Muscle of leg (tissue), 11 donors: Measurements from ENCODE around the gene HERPUD1. TPM values are rescaled to one million over a fixed set of nuclear protein-coding genes. Genes with fewer than 3 reads are reported as not detected.

Experiments used
- DNase-seq: peaks from one replicate; pipeline ENCODE4 v3.0.0; 2013
- H3K27ac ChIP-seq: one replicate; pipeline ENCODE4 v1.5.1; 2013; ENCODE audit warnings: mild to moderate bottlenecking, low read length, control low read depth
- H3K27me3 ChIP-seq: one replicate; pipeline ENCODE4 v1.6.1; 2013; ENCODE audit warnings: low read length; ENCODE audit not compliant: control insufficient read depth, insufficient read depth
- H3K36me3 ChIP-seq: one replicate; pipeline ENCODE4 v1.6.1; 2013; ENCODE audit warnings: low read length; ENCODE audit not compliant: control insufficient read depth, insufficient read depth
- H3K4me1 ChIP-seq: one replicate; pipeline ENCODE4 v1.6.1; 2013; ENCODE audit warnings: low read length; ENCODE audit not compliant: control insufficient read depth, insufficient read depth
- H3K4me3 ChIP-seq: one replicate; pipeline ENCODE4 v1.5.1; 2013; ENCODE audit warnings: low read length, control low read depth
- H3K9me3 ChIP-seq: replicated peaks from 2 replicates; pipeline ENCODE4 v1.6.1; 2013; ENCODE audit warnings: low read depth, low read length; ENCODE audit not compliant: control insufficient read depth
- WGBS: methylation state at CpG from one replicate; pipeline ENCODE4 v1.1.5; 2013; ENCODE audit warnings: missing lambda C conversion rate; ENCODE audit not compliant: insufficient coverage; 5-methylcytosine and 5-hydroxymethylcytosine counted together
- polyA plus RNA-seq, 8 donors: library from polyadenylated mRNA; unstranded; fragments of 120-200 nt; gene quantifications; one replicate each; pipeline versions ENCODE4 v1.2.1 to v1.2.3, GENCODE V29; 2013; ENCODE audit warnings: inconsistent platforms in 1 of 8, low replicate concordance in 1 of 8; ENCODE audit not compliant: insufficient read length in 8 of 8, insufficient read depth in 1 of 8
- total RNA-seq: library from RNA; stranded (reverse); fragments of 120-200 nt; gene quantifications from one replicate; pipeline ENCODE4 v1.2.4, GENCODE V29; 2013

HERPUD1 gene
- total and polyA plus RNA-seq, 9 donors: 41.9 to 89.0 (median 59.7) TPM

DNA sequence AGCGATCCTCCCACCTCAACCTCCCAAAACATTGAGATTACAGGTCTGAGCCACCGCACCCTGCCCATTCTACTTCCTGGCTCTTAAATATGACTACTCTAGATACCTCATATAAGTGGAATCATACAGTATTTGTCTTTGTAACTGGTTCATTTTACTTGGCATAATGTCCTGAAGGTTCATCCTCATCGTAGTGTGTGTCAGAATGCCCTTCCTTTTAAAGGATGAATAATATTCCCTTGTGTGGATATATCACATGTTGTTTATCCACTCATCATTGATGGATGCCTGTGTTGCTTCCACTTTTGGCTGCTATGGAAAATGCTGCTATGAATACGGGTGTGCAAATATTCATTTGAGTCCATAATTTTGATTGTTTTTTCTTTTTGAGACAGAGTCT is 24.1 kb downstream of the HERPUD1 start:
- no peak overlapping the region for H3K27ac ChIP-seq
- DNase-seq: no peak
- 80% methylated on average over 1 of the region's 4 CpGs for WGBS
- H3K9me3 ChIP-seq: no peaks in the 10 kb centered on the region
- no peaks in the 10 kb centered on the region for H3K27me3 ChIP-seq
- H3K36me3 ChIP-seq: no peaks in the 10 kb centered on the region
- H3K4me1 ChIP-seq: peaks cover 11% of the 10 kb centered on the region
- no peak overlapping the region for H3K4me3 ChIP-seq

DNA sequence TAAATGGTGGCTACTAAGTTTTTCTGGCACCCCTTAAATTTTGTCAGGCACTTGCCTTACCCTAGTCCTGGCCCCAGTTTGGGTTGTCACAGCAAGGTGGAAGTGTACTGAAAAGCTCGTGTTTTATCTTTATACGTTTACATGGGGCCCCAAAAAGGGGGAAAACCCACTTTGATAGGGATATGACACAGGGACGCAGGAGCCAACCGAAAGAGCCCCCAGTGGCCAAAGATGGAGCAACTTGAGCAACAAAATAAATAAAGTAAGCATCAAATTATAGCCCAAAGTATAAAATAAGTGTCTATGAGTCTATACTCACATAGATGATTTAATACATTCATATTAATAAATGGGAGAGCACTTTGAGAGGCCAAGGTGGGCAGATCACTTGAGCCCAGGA is 24.8 kb downstream of the HERPUD1 start:
- no peaks in the 10 kb centered on the region for H3K36me3 ChIP-seq
- no peak for DNase-seq
- peaks cover 15% of the 10 kb centered on the region for H3K4me1 ChIP-seq
- no CpG with 5 or more reads among the region's 4 CpGs for WGBS
- no peaks in the 10 kb centered on the region for H3K27me3 ChIP-seq
- no peak overlapping the region for H3K4me3 ChIP-seq
- H3K9me3 ChIP-seq: no peaks in the 10 kb centered on the region
- H3K27ac ChIP-seq: no peak overlapping the region

DNA sequence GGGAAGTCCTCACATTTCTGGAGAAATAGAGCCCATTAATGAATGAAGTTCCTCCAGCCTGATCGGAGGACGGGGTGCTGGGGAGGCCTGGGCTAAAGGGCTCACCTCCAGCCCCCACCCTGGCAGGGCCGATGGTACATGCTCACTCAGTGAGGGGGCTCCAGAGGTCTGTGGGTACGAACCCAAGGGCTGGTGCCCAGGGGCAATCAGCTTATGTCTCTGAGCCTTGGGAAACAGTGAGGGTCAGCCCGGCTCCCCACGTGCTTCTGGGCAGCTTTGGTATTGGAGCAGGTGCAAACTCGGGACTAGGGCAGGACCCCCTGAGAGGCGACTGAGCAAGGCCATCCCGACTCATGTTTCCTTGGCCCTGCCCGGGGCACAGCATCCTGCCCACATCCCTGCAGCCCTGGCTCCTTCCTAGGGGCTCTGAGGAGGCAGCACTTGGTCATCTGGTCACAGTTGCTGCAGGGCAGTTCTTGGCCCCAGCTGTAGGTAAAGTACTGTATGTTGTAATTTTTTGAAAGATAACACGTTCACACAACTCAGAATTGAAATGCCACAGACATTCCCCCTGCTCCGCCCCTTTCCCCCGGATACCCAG is 28.8 kb downstream of the HERPUD1 start:
- no peak for DNase-seq

DNA sequence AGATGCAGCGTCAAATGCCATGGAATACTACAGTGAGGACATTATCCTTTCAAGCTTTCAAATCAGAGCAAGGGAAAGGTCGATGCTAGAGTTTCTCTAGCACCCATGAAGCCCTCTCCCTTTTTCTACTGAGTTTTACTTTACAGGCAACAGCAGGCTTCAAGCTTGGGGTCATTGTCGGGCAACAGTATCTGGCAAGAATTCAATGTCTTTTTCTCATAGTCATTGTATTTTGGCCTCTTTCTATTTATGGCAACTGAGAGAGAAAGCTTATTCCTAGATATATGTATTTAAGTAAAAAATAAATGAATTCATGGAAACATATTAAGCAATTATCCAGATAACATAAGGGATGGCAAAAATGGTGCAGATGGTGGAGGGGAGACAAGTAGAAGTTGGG is 29.4 kb downstream of the HERPUD1 start:
- H3K4me1 ChIP-seq: peaks cover 37% of the 10 kb centered on the region

More for the DNA sequence above, 28.8 kb downstream of the HERPUD1 start:
- Histone ChIP-seq H3K36me3 (no peaks in the 10 kb centered on the region), H3K4me1 (peaks cover 37% of the 10 kb centered on the region), H3K9me3 (no peaks in the 10 kb centered on the region), H3K27me3 (no peaks in the 10 kb centered on the region), H3K27ac (peak overlapping the region; percentile 42), H3K4me3 (no peak overlapping the region)
- 81% methylated on average over 9 of the region's 13 CpGs for WGBS

DNA sequence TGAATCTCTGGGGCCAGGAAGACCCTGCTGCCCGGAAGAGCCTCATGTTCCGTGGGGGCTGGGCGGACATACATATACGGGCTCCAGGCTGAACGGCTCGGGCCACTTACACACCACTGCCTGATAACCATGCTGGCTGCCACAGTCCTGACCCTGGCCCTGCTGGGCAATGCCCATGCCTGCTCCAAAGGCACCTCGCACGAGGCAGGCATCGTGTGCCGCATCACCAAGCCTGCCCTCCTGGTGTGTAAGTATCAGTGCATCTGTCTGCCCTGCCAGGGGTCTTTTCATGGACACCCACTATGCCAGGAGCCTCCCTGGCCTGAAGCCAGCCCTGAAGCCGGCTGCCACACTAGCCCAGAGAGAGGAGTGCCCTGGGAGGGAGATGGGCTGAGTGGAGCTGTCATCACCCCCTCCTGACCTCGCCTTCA is 29.9 kb downstream of the HERPUD1 start, which contains the start of gene CETP:
TSS of gene CETP (plus strand) at position 100 of the 431 bp plus-strand sequence. CDS start at position 130, 30 bp downstream.
- no peak for DNase-seq
- Histone ChIP-seq H3K4me1 (peaks cover 37% of the 10 kb centered on the region), H3K27ac (peak within 1 kb of the TSS; percentile 79), H3K4me3 (no peak within 1 kb of the TSS), H3K9me3 (no peaks in the 10 kb centered on the region), H3K27me3 (no peaks in the 10 kb centered on the region), H3K36me3 (no peaks in the 10 kb centered on the region)
- 63% methylated on average over 11 of the region's 12 CpGs for WGBS

More for the DNA sequence above, 29.4 kb downstream of the HERPUD1 start:
- peak overlapping the region; percentile 79 for H3K27ac ChIP-seq
- H3K36me3 ChIP-seq: no peaks in the 10 kb centered on the region
- no peaks in the 10 kb centered on the region for H3K27me3 ChIP-seq
- H3K9me3 ChIP-seq: no peaks in the 10 kb centered on the region
- 76% methylated on average over 2 of the region's 3 CpGs for WGBS
- no peak for DNase-seq
- no peak overlapping the region for H3K4me3 ChIP-seq

DNA sequence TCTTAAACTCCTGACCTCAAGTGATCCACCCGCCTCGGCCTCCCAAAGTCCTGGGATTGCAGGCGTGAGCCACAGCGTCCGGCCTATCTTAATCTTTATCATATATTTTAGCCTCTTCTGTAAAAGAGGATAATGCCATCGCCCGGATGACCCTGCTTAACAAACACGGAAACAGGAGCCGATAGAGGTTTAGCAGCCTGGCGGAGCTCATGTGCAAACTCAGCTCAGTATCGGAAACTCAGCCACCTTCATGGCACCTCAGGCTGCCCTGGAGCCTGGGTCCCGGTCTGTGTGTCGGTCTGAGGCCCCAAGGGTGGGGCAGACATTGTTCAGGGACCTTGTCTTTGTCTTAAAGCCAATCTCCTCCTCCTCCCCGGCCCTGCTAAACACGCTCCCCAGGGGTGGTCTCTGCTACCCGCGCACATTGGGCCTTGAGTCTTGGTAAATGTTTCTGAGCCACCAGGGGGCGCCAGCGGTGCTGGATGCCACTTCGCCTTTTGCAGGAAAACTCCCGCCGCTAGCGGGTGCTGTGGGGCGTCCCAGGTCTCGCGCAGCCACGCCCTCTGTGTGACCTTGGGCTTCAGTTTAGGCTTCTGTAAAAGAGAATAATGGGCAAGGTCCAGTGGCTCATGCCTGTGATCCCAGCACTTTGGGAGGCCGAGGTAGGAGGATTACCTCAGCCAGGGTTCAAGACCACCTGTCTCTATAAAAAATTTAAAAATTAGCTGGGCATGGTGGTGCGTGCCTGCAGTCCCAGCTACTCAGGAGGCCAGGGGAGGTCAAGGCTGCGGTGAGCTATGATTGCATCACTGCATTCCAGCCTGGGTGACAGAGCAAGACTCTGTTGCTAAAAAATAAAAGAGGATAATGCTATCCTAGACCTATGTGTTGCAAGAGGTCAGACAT is 32.6 kb downstream of the HERPUD1 start:
- Histone ChIP-seq H3K4me1 (peaks cover 35% of the 10 kb centered on the region), H3K36me3 (no peaks in the 10 kb centered on the region), H3K9me3 (no peaks in the 10 kb centered on the region), H3K27me3 (no peaks in the 10 kb centered on the region), H3K4me3 (no peak overlapping the region), H3K27ac (no peak overlapping the region)
- 41% methylated on average over 29 of the region's 30 CpGs for WGBS
- peak; percentile 76 for DNase-seq

DNA sequence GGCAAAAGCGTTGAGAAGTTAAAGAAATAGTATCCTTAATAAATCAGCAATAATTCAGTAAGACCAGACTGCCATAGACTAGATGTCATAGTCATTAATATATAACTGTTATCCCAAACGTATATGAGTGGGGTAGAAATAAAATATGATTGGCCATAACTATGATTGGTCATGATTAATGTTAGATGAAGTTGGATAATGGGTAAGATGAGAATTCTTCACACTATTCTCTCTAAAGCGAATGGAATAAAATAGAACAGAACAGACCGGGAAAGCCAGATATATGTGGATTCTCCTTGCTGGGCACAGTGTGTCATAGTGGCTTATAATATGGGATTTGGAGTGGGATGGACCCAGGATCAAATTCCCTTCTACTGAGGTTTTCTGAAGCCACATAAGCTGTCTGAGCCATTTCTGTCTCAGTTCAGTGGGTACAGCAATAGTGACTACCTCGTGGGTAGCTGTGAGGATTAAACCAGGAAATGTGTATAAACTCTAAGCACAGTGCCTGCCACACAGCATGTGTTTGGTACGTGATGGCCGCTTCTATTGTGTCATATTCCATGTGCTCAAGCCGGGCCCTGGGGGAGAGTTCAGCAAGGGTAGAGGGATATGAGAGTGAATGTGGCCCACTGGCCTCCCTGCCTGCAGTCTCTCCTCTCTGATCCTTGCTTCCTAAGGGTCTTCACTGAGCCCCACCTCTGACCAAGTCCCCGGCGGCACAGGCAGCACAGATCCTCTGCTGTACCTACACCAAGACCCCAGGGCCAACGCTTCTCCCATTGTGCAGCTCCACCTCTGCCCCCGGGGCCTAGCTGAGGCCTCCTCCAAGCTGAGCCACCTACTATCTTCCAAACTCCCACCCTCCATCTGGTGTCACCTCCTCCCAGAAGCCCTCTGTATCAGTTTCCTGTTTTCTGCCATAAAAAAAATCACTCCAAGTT is 33.5 kb downstream of the HERPUD1 start:
- Histone ChIP-seq H3K27ac (peak overlapping the region; percentile 1), H3K27me3 (no peaks in the 10 kb centered on the region), H3K4me3 (no peak overlapping the region), H3K9me3 (no peaks in the 10 kb centered on the region), H3K36me3 (no peaks in the 10 kb centered on the region), H3K4me1 (peaks cover 35% of the 10 kb centered on the region)
- WGBS: 77% methylated on average over 6 of the region's 12 CpGs
- DNase-seq: no peak

DNA sequence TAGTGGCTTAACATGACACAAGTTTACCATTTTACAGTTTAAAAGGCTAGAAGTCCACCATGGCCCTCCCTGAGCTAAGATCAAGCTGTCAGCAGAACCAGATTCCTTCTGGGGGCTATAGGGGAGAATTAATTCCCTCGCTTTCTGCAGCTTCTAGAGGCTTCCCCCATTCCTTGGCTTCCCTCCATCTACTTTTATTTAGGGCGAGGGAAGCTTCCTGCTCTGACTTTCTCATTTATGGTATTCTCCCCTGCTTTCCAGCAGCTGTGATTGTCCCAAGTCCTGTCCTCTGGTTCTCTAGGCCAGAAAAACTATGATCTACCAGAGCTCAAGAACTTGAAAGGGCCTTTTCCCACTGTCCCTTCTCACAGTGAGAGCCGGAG is 34.1 kb downstream of the HERPUD1 start:
- H3K27ac ChIP-seq: peak overlapping the region; percentile 1
- 17% methylated on average over 1 of the region's 3 CpGs for WGBS
- H3K36me3 ChIP-seq: no peaks in the 10 kb centered on the region
- no peaks in the 10 kb centered on the region for H3K9me3 ChIP-seq
- peak; percentile 85 for DNase-seq
- no peaks in the 10 kb centered on the region for H3K27me3 ChIP-seq
- no peak overlapping the region for H3K4me3 ChIP-seq
- H3K4me1 ChIP-seq: peaks cover 28% of the 10 kb centered on the region

DNA sequence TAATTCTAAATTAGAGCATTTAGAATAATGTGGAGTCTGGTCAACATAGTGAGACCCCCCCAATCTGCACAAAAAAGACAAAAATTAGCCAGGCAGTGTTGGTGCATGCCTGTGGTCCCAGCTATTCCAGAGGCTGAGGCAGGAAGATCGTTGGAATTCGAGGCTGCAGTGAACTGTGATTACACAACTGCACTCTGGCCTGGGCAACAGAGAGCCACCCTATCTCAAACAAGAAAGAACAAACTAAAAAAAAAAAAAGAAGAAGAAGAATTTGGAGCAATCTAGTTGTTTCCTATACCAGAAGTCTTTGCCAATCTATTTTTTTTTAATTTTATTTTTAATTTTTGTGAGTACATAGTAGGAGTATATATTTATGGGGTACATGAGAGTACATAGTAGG is 35.8 kb downstream of the HERPUD1 start:
- DNase-seq: no peak
- 40% methylated on average over 1 of the region's 2 CpGs for WGBS
- peaks cover 22% of the 10 kb centered on the region for H3K4me1 ChIP-seq
- H3K9me3 ChIP-seq: no peaks in the 10 kb centered on the region
- H3K27ac ChIP-seq: no peak overlapping the region
- H3K4me3 ChIP-seq: no peak overlapping the region
- H3K36me3 ChIP-seq: no peaks in the 10 kb centered on the region
- no peaks in the 10 kb centered on the region for H3K27me3 ChIP-seq
